GM21619 (cell line): Measurements from ENCODE around the gene CIB2.

Source experiments
- ATAC-seq: cut with Tn5 transposase; IDR thresholded peaks from one replicate; pipeline ENCODE4 v1.9.1; 2021; ENCODE audit not compliant: unreplicated experiment

Gene CIB2

DNA sequence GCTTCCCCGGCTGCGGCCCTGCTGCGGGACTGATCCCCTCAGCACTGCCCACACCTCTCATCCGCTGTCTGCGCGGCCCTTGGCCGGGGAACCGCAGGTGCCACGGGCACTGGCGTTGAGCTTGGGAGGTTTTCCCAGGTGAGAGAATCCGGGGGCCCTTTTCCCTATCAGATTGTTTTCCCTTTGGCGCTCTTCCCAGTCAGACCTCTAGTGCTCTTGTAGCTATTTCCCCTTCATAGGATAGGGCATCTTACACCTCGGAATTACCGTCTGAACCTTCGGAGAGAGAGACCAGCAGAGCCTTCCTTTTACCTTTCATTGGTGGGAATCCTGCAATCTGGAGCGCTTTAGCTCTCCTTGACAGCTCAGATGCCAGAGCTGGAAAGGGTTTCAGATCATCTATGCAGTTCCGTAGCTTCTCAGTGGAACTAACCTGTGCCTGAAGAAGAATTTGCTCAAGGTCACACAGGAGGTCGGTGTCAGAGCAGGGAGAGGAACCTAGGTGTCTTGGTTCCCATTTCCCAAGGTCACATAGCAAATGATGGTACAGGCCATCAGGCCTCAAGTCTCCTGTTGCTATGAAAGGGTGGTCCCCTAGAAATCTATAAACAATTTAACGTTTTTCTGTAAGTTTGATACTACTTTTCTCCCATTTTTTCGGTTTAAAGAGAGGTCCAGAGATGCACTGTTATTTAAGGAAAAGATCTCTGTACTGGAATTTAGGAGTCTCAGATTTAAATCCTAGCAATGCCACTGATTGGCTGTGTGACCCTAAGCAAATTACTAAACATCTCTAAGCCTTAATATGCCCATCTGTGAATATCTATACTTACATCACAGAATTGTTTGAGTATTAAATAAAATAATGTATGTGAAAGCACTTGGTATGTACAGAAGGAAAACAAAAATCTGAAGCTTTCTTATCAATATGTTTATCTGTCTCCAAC lies 18.8 kb upstream of the CIB2 start:
- peak; percentile 9 for ATAC-seq

DNA sequence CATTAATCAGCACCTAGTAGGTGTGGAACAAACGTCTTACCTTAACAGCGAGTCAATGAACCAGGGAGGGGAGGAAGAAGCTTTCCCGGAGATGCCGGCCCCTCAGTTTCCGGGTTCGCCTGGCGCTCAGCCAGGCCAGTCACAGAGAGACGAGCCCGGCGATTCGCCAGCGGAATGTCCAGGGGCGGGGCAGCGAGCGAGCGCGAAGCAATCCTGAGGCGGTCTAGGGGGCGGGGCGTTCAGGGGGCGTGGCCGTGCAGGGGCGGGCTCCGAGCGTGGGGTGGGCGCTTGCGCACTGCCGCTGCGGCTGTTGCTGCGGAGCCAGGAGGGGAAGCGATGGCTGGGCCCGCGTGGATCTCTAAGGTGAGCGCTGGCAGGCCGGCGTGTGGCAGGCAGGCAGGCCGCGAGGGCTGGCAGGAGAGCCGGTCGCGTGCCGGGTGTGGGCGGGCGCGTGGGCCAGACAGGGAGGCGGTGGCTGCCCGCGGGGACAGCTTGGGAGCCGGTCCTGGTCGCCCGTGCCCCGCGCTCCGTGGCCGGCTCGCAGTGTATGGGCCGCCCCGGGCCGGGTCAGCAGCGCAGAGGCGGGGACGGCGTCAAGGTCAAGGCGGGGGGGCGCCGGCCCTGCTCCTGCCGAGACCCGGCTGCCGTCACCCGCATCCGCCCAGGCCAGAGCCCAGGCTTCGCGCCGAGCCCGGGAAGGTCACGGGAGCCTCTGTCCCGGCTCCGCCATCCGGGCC lies 18.0 kb upstream of the CIB2 start, which contains the start of gene IDH3A:
Gene IDH3A, plus strand, starts transcription at position 295 of the 737 bp plus-strand sequence. Its CDS starts 42 bp downstream, at position 337.
- ATAC-seq, result peak; percentile 72

DNA sequence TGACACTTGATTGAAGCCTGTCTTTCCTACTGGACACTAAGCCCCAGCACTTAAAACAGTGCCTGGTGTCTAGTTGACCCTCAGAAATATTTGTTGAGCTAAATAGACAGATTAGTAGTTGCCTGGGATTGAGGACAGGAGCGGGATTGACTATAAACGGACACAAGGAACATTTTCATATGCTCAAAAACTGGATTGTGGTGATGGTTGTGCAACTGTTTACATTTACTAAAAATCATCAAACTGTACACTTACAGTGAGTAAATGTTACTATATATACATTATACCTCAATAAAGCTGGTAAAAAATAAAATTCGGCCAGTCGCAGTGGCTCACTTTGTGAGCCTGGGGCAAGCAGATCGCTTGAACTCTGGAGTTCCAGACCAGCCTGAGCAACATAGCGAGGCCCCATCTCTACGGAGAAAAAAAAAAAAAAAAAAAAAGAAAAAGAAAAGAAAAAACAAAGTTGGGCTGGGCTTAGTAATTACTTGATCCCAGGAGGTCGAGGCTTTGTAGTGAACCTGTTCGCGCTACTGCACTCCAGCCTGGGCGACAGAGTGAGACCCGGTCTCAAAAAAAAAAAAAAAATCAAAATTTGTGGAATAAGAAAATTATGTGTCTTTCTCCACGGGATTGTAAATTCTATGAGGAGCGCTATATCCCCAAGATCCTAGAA lies 17.3 kb upstream of the CIB2 start:
- no peak for ATAC-seq

DNA sequence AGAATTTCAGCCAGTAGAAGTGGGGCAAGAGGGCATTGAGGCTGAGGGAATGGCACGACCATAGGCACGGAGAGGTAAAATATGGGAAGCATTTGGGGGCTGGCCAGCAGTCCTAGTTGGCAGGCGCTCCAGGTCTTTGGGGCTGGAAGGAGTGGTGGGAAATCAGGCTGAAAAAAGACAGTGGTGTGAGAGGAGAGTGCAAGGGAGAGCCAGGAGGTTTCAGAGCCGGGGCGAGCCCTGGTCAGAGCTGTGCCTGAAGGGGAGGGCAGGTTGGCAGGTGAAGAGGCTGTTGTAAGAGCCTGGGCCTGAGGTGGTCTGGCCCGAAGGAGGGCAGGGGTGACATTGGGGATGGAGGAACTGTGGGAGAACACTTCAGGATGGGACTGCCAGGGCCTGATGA lies 16.3 kb upstream of the CIB2 start:
- no peak for ATAC-seq

DNA sequence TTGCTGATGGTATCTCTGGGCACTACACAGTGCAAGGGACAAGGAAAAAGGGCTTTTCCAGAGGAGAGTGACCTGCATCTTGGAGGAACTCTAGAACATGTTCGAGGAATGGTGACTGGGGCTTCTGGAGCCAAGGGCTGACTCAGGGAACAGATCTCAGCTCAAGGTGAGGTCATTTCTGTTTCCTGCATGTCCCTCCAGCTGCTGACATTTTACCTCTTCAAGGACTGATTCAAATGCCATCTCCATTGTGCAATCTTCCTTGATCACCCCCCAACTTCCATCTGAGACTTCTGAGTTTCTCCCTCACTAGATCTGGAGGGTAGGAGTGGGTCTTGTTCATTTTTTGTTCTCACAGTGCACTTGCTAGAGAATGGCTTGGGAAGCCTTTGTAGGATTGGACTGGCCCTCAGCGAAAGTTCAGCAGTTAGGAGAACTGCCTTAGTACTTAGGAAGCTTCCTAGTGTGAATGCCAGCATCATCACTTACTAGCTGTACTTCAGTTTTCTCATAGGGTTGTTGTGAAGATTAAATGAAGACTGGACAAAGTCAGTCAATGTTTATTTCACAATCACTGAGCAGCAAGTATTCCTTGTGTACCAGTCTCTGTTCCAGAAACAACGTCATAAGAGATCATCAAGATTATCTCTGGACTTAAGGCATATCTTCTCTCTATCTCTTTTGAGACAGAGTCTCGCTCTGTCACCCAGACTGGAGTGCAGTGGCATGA lies 15.3 kb upstream of the CIB2 start:
- no peak for ATAC-seq

DNA sequence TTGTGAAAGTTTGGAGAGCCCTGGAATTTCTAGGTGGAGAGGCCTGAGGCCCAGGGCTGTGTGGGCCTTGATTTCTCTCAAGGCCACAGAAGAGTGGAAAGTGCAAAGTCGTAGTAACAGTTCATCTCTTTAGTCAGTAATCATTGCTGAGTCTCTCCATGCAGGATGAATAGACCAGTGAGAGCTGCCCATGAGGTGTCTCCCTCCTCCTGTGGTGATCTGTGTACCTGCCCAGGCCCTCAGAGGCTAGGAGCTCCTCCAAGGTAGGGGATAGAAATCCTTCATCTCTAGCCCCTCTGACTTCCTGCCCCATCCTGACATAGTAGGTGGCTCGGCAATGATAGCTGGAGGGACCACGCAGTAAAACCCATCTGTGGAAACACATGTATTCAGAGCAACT lies 11.1 kb upstream of the CIB2 start:
- ATAC-seq, result no peak

DNA sequence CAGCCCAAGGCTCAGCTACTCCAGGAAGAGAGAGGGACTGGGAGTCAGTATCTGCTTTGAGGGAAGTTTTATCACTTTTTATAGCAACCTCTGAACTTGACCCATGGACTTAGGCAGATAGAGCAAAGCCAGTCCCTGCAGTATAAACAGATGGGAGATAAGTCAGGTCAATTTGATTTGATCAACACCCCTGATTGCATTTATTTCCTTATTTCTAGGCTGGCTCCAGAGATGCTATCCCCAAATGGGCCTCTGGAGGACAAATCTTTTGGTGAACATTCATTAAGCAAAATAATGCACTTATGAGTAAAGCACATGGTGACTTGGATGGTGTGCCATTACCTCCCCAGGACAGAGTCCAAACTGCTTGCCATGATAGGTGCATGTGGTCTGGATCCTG lies 9.0 kb upstream of the CIB2 start:
- ATAC-seq, result no peak

DNA sequence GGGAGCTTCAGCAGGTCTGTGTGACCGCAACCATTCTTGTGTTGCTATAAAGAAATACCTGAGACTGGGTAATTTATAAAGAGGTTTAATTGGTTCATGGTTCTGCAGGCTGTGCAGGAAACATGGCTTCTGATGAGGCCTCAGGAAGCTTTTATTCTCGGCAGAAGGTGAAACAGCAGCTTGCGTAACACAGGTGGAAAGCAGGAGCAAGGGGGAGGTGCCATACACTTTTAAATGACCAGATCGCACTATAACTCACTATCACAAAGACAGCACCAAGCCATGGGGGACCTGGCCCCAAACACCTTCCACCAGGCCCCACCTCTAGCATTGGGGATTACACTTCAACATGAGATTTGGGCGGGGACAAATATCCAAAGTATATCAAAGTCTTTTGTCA lies 8.3 kb upstream of the CIB2 start:
- ATAC-seq, result no peak

DNA sequence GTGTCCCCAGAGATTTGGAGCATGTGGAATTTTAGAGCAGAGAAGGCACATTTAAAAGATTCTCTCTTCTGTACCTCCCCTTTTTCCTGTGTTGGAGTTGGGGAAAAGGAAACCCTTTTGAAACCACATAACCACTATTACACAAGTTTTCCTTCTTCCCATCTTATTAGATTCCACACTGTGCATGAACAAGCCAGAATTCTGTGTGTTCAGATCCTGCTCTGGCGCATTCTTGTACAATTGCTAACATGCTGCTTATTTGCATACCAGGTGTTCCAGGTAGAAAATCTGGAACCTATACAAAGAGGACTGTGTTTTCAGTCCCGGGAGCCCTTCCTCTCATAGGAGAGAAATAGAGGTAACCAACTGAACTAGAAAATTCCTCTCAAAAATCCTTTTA lies 2.6 kb upstream of the CIB2 start:
- ATAC-seq, result no peak

DNA sequence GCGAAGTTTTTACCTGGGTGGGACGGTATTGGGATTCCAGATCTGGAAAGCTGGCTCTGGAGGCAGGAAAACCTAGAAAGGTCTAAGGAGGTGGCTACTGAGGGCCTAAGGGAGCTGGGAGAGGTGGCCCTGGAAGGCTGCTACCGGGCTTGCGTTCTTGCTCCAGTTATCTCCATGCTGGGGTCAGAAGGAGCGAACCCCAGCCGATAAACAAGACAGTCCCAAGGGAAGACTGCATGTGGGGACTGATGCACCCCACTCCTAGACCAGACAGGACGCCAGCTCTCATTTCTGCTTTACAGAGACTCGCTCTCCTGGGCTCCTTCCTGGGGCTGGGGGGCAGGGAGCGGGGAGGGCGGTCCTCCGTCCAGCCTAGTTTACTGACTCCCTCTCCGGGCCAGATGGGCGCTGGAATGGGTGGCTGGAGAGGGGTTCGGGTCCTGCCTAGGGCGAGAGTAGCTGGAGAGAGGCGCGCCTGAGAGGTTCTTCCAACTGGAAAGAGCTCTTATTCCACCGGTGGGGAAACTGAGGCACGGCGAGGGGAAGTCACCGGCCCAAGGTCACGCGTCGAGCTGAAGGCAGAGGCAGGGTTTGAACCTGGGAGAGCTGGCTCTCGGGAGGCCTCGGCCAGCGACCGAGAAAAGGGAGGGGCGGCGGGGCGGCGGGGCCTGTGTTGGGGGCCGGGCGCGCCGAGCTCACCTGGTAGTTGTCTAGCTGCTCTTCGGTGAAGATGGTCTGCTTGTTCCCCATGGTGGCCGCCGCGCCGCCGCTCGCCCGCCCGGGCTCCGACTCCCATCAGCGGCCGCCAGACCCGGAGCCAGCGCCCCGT lies 565 bp downstream of the CIB2 start:
- ATAC-seq, result peak; percentile 40

DNA sequence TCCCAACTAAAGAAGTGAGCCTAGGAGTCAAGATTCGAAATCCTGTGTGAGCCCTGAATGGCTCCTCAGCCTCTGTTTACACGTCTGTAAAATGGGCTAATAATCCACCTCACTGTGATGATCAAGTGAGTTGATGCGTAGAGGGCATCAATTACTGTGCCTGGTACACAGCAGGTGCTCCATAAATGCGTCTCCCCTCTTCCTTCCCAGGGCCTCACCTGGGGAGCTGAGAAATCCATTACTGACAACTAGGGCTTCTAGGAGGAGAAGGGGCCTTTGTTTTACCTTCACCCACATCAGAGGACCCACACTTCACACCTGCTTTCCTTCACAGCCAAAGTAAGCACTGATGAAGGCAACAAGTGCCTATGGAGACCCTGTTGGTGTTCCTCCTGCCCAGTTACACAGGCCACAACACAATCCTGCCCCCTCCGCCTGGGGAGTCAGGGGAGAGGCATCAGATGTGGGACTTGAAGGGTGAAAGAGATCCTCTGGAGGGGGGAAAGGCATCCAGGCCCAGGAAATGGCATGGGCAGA lies 1.4 kb downstream of the CIB2 start:
- no peak for ATAC-seq

DNA sequence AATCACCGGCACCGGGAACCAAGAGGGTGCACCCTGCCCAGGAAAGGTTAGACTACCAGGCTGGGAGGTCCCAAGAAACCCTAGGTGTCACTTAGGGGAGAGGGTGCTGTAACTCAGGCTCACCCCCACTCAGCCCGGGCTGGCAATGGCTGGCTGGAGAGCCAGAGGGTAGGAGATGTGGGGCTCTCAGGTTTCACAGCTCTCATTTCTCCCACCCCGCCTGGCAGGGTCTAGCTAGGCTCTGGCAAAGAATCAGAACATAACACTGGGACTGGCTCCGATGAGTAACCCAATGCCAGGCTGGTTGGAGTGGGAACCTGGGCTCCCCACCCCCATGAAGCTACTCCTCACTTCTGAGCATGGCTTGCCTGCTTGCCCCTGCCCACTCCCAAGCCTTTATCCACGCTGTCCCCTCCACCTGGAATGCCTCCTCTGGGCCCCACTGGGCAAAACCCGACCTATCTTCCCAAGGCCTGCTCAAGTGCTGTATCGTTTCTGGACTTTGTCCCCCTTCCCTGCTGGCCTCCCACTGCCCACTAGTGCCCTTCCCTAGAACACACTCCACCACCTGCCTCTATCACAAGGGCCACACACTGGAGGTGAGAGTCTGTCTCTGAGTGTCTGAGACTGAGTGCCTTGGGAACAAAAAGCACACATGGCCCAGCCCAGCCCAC lies 2.0 kb downstream of the CIB2 start:
- no peak for ATAC-seq

DNA sequence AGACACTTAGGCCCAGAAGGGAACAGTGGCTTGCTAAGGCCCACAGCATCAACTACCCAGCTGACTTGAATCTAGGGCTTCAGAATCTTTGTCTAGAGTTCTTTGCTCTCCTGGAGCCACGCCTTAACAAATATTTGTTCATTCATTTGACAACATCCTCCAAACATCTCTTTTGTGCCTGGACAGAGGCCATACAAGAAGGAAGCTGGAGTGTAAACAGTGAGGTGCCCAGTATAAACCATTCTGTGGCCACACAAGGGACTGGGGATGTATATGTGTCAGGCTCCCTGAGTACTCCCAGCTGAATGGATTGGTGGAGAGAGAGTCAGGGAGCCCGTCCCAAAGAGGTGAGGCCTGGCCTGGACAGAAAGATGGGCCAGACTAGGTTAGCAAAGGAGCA lies 3.4 kb downstream of the CIB2 start:
- no peak for ATAC-seq

DNA sequence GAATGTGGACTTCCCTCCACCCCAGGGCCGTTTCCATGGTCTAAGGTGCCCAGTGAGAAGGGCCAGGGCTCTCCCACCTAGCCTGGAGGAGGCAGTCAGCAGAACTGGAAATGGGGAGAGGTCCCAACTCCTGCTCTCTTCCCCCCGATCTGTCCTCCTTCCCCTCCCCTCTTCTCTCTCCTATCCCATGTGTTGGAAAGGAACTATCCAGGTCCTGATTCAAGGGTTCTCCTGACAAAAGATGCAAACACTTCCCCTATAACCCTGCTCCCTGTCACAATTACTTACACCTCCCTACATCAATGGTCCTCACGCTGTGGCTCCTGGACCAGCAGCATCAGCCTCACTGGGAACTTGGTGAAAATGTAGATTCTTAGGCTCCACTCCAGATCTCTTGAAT lies 6.0 kb downstream of the CIB2 start:
- ATAC-seq, result no peak

DNA sequence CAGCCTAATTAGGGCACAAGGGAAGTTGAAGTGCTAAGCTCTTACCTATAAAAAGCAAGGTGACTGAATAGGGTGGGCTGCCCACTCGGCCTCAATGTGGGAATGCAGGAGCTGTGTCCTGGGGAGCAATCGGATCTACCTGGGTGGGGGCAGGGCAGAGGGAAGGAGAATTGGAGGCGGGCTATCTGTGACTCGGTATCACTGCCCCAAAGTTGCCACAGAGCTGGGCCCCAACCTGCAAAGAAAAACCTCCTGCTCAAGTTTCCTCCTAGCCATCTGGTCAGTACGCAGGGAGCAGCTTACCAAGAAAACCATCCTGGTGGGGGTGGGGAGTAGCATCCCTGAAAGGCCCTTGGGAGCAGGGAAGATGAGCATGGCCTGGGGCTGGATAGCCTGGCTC lies 10.7 kb downstream of the CIB2 start:
- ATAC-seq, result no peak

DNA sequence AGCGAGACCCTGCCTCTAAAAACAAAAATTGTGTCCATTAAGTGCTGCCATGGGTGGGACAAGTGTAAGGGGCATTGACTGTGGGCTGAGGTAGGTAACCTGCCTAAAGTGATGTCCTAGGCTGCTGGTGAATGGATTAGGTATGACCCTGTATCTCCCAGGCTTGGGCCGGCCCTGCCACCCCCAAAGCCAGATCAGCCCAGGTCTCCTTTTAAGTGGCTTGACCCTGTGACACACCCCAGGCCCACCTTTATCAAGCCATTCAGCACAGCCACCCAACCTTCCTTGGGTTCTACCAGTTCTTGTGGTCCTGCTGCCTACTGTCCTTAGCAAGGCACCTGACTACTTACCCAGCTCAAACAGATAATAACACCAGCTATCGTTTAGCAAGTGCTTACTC lies 18.7 kb downstream of the CIB2 start:
- ATAC-seq, result no peak

DNA sequence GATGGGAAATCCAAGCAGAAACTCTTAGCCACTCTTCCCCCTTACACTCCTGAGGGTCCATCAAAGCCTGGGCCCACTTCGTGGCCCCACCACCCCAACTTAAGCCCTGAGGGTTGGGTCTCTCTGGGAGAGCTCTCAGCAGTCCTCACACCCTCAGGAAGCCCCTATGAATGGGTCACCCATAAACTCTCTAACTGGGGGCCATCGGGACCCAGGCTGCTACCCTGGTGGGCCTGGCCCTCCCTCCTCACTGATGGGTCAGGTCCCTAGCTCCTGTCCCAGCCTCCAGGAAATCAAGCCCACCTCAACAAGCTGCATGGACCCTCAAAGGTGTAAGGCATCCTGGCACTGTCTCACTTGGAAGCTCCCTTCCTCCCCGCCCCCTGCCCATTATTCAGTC lies 19.5 kb downstream of the CIB2 start:
- ATAC-seq, result no peak

DNA sequence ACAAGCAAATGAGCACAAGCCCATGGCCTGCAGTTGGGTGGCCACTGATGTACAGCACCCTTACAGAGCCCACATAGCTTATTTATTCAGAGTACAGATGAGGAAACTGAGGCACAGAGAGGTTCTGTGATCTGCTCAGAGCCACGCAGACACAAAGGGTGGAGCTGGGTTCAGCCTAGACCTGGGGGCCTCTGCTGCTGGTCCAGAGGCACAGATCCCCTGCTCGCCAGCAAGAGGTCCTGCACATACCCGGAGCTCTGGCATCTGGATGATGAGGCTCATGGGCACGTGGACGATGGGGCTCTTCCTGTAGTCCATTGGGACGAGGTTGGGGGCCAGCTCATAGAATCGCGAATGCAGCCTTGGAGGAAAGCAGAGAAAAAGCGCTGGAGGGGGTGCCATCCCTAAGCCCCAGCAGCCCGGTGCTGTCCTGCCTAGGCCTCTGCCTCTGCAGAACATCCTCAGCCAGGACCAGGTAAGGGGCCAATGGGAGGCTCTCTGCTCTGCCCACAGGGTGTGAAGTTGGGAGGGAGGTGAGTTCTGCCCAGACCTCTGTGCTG lies 20.2 kb downstream of the CIB2 start:
- ATAC-seq, result no peak

DNA sequence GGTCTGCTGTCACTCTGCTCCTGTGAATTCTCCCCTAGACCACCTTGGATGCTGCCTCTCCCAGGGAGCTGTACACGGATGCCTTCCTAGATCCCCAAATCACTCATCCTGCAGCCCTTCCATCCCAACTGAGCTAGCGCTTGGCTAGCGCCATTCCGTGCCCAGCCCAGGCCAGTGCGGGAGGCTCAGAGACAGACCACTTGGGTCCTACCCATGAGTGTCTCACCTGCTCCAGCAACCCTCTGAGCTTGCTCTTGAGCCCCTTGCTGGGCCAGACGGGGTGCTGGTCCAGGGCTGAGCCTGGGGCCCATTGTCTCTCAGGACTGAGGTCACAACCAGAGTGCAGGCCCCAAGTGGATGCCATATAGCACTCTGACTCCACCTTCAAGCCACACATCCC lies 21.1 kb downstream of the CIB2 start:
- no peak for ATAC-seq
